RWPE1 (cell line): ENCODE measurements around the gene TCEA2.
A peak's percentile ranks its signal among the peaks of the same experiment; 100 is the strongest.
"Not testable (repeated sequence)": the region's sequence is repeated elsewhere in the genome, so short reads cannot be mapped to it uniquely, and the experiment has no call there.

Experiments used
- CTCF ChIA-PET: fragments of 350-600 bp; sonication (Branson Sonifier 250); formaldehyde crosslinking; extraction: SDS; loops from one replicate; lab custom pipeline; 2021; lab: Yijun Ruan, JAX
- POLR2A ChIA-PET: fragments of 400-600 bp; formaldehyde crosslinking; extraction: SDS; loops from one replicate; lab custom pipeline; 2020; ENCODE audit warnings: antibody characterized with exemption; ENCODE audit not compliant: low non-redundant PET; lab: Yijun Ruan, JAX
- DNase-seq: peaks from one replicate; pipeline ENCODE4 v3.0.0; 2012; ENCODE audit warnings: low spot score
- H3K27ac ChIP-seq: fragments of 450-650 bp; 2 replicates; pipeline ENCODE4 v1.5.1; 2017
- TF ChIP-seq, protein P1 (sequence below): fragments of 450-650 bp; conservative IDR thresholded peaks from 2 replicates; pipeline ENCODE4 v1.5.1; 2017; ENCODE audit warnings: low read depth, mild to moderate bottlenecking

Gene TCEA2

DNA sequence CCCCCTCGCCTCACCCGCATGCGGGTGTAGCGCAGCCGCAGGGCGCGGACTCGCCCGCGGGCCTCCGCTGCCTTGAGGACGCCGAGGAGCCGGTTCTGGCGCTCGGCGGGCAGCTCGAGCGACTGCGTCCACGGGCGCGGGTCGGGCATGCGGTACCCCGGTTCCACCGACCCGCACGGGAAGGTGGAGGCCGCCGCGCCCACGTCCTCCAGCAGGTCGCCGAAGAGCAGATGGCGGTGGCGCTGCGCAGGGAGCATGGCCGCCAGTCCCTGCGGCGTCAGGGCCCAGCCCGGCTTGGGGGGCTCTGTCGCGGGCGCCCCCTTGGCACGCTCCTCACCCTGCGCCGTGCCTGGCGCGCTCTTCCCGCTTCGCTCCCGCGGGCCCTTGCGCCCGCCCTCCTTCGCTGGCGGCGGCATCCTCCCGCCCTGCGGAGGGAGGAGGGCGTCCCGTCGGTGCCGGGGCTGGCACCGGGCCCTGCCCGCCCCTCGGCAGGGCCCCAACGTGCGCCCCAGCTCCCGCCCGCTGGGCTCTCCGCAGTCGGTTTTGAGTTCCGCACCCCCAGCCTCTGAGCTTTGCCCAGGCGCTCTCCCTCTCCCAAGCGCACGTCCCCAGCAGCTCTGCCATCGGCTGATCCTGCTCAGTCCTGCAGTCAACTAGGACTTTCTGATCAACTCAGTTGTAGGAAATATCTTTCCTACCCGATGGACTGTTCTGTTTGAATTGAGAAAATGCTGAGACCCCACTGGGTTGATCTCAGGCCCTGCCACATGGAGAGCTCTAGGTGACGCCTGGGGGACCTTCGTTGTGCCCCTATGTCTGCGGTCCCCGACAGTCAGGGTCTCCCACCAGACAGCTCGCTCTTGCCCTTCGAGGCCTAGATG is 21.0 kb downstream of the TCEA2 start, which contains the start of gene LKAAEAR1:
Gene LKAAEAR1, minus strand, starts transcription at position 595 of the 881 bp plus-strand sequence. Its CDS starts 179 bp downstream, at position 416.
- POLR2A ChIA-PET, result no interaction called here
- no peak within 1 kb of the TSS for H3K27ac ChIP-seq
- CTCF ChIA-PET, result interaction anchor here (0.5 to 6.6 kb wide), 25 partner anchors 9 to 328 kb away, joined by 3 to 59 read pairs (median 4); partner anchors contain the start of gene NPBWR2
- TF ChIP-seq, protein P1, sequence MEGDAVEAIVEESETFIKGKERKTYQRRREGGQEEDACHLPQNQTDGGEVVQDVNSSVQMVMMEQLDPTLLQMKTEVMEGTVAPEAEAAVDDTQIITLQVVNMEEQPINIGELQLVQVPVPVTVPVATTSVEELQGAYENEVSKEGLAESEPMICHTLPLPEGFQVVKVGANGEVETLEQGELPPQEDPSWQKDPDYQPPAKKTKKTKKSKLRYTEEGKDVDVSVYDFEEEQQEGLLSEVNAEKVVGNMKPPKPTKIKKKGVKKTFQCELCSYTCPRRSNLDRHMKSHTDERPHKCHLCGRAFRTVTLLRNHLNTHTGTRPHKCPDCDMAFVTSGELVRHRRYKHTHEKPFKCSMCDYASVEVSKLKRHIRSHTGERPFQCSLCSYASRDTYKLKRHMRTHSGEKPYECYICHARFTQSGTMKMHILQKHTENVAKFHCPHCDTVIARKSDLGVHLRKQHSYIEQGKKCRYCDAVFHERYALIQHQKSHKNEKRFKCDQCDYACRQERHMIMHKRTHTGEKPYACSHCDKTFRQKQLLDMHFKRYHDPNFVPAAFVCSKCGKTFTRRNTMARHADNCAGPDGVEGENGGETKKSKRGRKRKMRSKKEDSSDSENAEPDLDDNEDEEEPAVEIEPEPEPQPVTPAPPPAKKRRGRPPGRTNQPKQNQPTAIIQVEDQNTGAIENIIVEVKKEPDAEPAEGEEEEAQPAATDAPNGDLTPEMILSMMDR, result peak; percentile 74
- no peak for DNase-seq

DNA sequence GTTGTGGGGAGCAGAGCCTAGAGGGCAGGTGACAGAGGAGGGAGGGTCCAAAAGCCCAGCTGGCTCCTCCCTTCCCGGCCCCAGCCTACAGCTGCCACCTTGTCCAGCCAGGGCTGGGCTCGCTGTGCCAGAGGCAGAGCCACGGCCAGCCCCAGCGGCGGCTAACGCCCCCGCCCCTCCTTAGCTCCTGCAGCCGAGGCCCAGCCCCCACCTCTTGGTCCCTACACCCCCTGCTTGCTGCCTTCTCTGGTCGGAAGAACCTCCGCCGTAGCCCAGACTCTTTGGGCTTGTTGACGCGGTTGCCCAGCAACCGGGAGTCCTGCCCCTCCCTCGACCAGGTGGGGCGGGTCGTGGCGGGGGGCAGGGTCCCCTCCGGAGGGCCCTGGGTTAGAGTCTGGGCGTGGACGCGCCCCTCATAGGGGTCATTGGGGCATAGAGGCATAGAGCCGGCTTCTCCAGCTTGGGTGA is 21.7 kb downstream of the TCEA2 start:
- ChIA-PET POLR2A (no interaction called here), CTCF (interaction anchor here (0.6 to 6.6 kb wide), 9 partner anchors 8 to 175 kb away, joined by 3 to 59 read pairs (median 5); no protein-coding TSS in a partner anchor)
- TF ChIP-seq, protein P1, result no peak
- DNase-seq, result no peak
- no peak overlapping the region for H3K27ac ChIP-seq

GRCh38 chr20:64086801-64087200 is 23.8 kb downstream of the TCEA2 start:
- H3K27ac ChIP-seq, result no peak overlapping the region
- DNase-seq, result peak; percentile 66
- CTCF ChIA-PET, result interaction anchor here (0.6 to 1.2 kb wide), 4 partner anchors 11 to 292 kb away, joined by 3 to 8 read pairs (median 4); no protein-coding TSS in a partner anchor
- POLR2A ChIA-PET, result interaction anchor here (0.6 kb wide), 1 partner anchor 35 kb away, joined by 4 read pairs; no protein-coding TSS in a partner anchor
- TF ChIP-seq, protein P1, result no peak

DNA sequence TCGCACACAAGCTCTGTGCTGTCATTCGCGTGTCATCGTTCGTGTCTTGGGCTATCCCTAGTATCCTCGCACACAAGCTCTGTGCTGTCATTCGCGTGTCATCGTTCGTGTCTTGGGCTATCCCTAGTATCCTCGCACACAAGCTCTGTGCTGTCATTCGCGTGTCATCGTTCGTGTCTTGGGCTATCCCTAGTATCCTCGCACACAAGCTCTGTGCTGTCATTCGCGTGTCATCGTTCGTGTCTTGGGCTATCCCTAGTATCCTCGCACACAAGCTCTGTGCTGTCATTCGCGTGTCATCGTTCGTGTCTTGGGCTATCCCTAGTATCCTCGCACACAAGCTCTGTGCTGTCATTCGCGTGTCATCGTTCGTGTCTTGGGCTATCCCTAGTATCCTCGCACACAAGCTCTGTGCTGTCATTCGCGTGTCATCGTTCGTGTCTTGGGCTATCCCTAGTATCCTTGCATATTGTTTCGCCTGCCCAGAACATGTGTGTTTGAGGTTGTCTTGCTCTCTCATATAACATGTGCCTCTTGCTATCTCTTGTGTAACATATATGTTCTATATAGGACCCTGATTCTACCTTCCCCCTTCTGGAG is 24.3 kb downstream of the TCEA2 start:
- DNase-seq, POLR2A ChIA-PET, H3K27ac ChIP-seq: not testable (repeated sequence)
- CTCF ChIA-PET, result interaction anchor here (0.6 to 1.2 kb wide), 4 partner anchors 12 to 292 kb away, joined by 3 to 8 read pairs (median 4); no protein-coding TSS in a partner anchor

GRCh38 chr20:64088586-64088985 is 25.6 kb downstream of the TCEA2 start:
- POLR2A ChIA-PET, H3K27ac ChIP-seq, DNase-seq: not testable (repeated sequence)
- CTCF ChIA-PET, result interaction anchor here (0.6 kb wide), 1 partner anchor 8 kb away, joined by 3 read pairs; no protein-coding TSS in a partner anchor

DNA sequence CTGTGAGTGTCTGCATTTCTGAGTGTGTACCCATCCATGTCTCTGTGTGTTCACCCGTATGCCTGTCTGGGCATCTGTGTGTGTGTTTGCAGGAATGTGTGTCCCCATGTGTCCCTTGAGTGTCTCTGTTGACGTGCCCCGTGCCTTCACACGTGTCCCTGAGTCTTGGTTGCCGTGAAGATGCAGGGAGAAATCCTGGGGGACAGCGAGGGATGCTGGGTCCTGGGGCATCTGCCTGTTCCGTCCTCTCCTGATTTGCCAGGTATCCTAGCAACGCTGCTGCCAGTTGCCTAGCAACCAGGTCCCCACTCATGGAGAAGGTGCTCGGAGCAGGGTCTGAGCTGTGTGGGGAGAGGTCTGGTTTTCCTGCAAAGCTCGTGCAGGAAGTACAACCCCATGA is 27.2 kb downstream of the TCEA2 start:
- no peak for DNase-seq
- ChIA-PET POLR2A (no interaction called here), CTCF (no interaction called here)
- H3K27ac ChIP-seq, result no peak overlapping the region
- TF ChIP-seq, protein P1, result no peak

GRCh38 chr20:64091340-64091739 is 28.3 kb downstream of the TCEA2 start:
- ChIA-PET CTCF (interaction anchor here (1.2 kb wide), 2 partner anchors 10 to 52 kb away, joined by 3 to 6 read pairs; no protein-coding TSS in a partner anchor), POLR2A (interaction anchor here (0.7 kb wide), 1 partner anchor 75 kb away, joined by 3 read pairs; no protein-coding TSS in a partner anchor)
- H3K27ac ChIP-seq, result peak overlapping the region; percentile 13; the same call in 1 of the 2 replicates
- TF ChIP-seq, protein P1, result no peak
- no peak for DNase-seq
